ENCODE measurements around the gene OR52J3. TPM values are rescaled to one million over a fixed set of nuclear protein-coding genes. Genes with fewer than 3 reads are reported as not detected.

Gene OR52J3
- total and polyA plus RNA-seq, 2 of the 8 experiments (the other 6 are each of a cell fraction or from before 2014, with no cell fraction given), result not detected

GRCh38 chr11:5096011-5096410, 49.7 kb downstream of the OR52J3 start:
- no peak for FAIRE-seq
- H4K5ac ChIP-seq (ENCODE audit: insufficient read length, low read depth, low read length), result no peak overlapping the region
- TF ChIP-seq ZNF274 (IDR thresholded peaks at IDR 0.05; ENCODE audit: borderline replicate concordance, extremely low read depth, low read length) (no peak), POLR2A (IDR thresholded peaks at IDR 0.05; ENCODE audit: control extremely low read depth in 1 of 2, low read depth in 2 of 2, low read length in 2 of 2) (no peak), SP2 (IDR thresholded peaks at IDR 0.05; ENCODE audit: low read length) (no peak), FOSL1 (IDR thresholded peaks at IDR 0.05; ENCODE audit: insufficient read depth, low read depth, low read length) (no peak), RBBP5 (IDR thresholded peaks at IDR 0.05; ENCODE audit: borderline replicate concordance, low read depth, low read length) (no peak), KDM1A (IDR thresholded peaks at IDR 0.05; ENCODE audit: borderline replicate concordance, low read length) (no peak), JUN (IDR thresholded peaks at IDR 0.05; ENCODE audit: low read depth, low read length) (no peak), SUZ12 (IDR thresholded peaks at IDR 0.05; ENCODE audit: low read length) (no peak), EGR1 (IDR thresholded peaks at IDR 0.05; ENCODE audit: borderline replicate concordance, low read depth, low read length) (no peak), BCL11A (IDR thresholded peaks at IDR 0.05; ENCODE audit: low read depth in 2 of 2, low read length in 2 of 2) (no peak), CEBPB (IDR thresholded peaks at IDR 0.05; ENCODE audit: low read depth, low read length) (no peak), POU5F1 (IDR thresholded peaks at IDR 0.05; ENCODE audit: low read depth, low read length) (no peak), CTCF (IDR thresholded peaks at IDR 0.05; ENCODE audit: control extremely low read depth in 1 of 3, insufficient read depth in 1 of 3, low read depth in 1 of 3, low read length in 3 of 3) (no peak), BACH1 (IDR thresholded peaks at IDR 0.05; ENCODE audit: low read length) (no peak)

More at GRCh38 chr11:5096011-5096410, 49.7 kb downstream of the OR52J3 start:
- Histone ChIP-seq H3K4me1 (replicated peaks in 1 of 4; ENCODE audit: control insufficient read depth in 3 of 4, insufficient read depth in 4 of 4, low read length in 3 of 4) (no peaks in the 10 kb centered on the region), H3K4me2 (ENCODE audit: insufficient read depth in 1 of 2, low read depth in 2 of 2, low read length in 2 of 2) (no peak overlapping the region), H2AK5ac (ENCODE audit: low read depth, low read length) (no peak overlapping the region), H3K4ac (replicated peaks; ENCODE audit: insufficient read length, low read depth, low read length) (no peak overlapping the region), H2AFZ (ENCODE audit: low read length) (no peak overlapping the region), H3K14ac (ENCODE audit: insufficient read length) (no peak overlapping the region), H3K9me3 (ENCODE audit: insufficient read depth in 2 of 2, low read depth in 1 of 2, low read length in 1 of 2) (no peaks in the 10 kb centered on the region), H3K23me2 (ENCODE audit: low read depth, low read length) (no peaks in the 10 kb centered on the region), H4K20me1 (replicated peaks in 1 of 2; ENCODE audit: control insufficient read depth in 1 of 2, insufficient read depth in 2 of 2, low read length in 2 of 2) (no peaks in the 10 kb centered on the region), H4K8ac (ENCODE audit: extremely low read depth, insufficient read depth, low read length) (no peak overlapping the region), H3K4me3 (ENCODE audit: extremely low read depth in 1 of 4, insufficient read depth in 2 of 4, low read depth in 3 of 4, low read length in 4 of 4) (no peak overlapping the region), H2BK5ac (ENCODE audit: low read depth, low read length) (no peak overlapping the region), H3K79me2 (ENCODE audit: control insufficient read depth in 1 of 2, insufficient read depth in 2 of 2, low read length in 2 of 2) (no peaks in the 10 kb centered on the region), H3K27me3 (replicated peaks in 1 of 4; ENCODE audit: control insufficient read depth in 3 of 4, extremely low read depth in 1 of 4, insufficient read depth in 3 of 4, low read length in 3 of 4) (no peaks in the 10 kb centered on the region), H3K18ac (ENCODE audit: extremely low read depth, low read length) (no peak overlapping the region), H3K27ac (ENCODE audit: low read depth, low read length) (no peak overlapping the region), H3K56ac (replicated peaks; ENCODE audit: insufficient read length, low read depth, low read length) (no peak overlapping the region), H2BK15ac (ENCODE audit: low read length) (no peak overlapping the region), H3K36me3 (ENCODE audit: control insufficient read depth in 2 of 4, insufficient read depth in 4 of 4, low read length in 3 of 4) (no peaks in the 10 kb centered on the region), H2BK120ac (replicated peaks; ENCODE audit: low read depth, low read length) (no peak overlapping the region), H3K9ac (replicated peaks in 1 of 4; ENCODE audit: extremely low read depth in 1 of 4, low read depth in 3 of 4, low read length in 3 of 4) (no peak overlapping the region), H4K91ac (replicated peaks; ENCODE audit: insufficient read length, low read length) (no peak overlapping the region), H3K79me1 (ENCODE audit: low read depth, low read length) (no peaks in the 10 kb centered on the region), H2BK12ac (ENCODE audit: low read depth, low read length) (no peak overlapping the region), H3K23ac (ENCODE audit: insufficient read length) (no peak overlapping the region), H2BK20ac (ENCODE audit: low read length) (no peak overlapping the region)
- DNase-seq (ENCODE audit: low read depth in 1 of 2, low spot score in 2 of 2), result no peak
- WGBS, 2 experiments (ENCODE audit: extremely low coverage in 1 of 2, insufficient coverage in 1 of 2, insufficient read length in 1 of 2, insufficient replicate concordance in 2 of 2, low coverage in 1 of 2, low lambda C conversion rate in 2 of 2, missing lambda C conversion rate in 1 of 2), result 93% methylated on average over 2 of the region's 2 CpGs; no CpG with 5 or more reads in 1 of the 2 experiments
- CTCF ChIA-PET (ENCODE audit: partially characterized antibody), result no interaction called here
- POLR2A ChIA-PET (ENCODE audit: partially characterized antibody), result no interaction called here

All from H1 (cell line).